ENCODE results near the gene FAM53B. TPM values are rescaled to one million over a fixed set of nuclear protein-coding genes. Genes with fewer than 3 reads are reported as not detected.

FAM53B gene
- total RNA-seq, 1 experiment from 2014 or later = 9.8 TPM

DNA sequence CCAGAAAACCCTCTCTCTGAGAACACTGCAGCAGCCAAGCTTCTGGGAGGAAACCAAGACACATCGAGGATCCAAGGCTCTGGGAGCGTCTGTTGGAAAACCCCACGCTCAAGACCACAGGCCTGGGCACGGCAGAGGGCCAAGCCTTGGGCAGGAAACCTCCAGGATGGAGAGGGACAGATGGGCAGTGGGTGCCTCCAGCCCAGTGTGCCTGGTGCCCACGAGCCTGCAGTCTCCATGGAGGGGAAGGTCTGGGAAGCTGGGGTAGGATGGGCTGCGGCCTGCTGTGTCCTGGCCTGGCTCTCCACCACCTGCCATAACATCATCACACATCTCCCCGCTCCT is 96.1 kb downstream of the FAM53B start:
- no peak overlapping the region for H3K4me3 ChIP-seq
- no peaks in the 10 kb centered on the region for H4K20me1 ChIP-seq (ENCODE audit: insufficient read depth)
- no peaks in the 10 kb centered on the region for H3K9me2 ChIP-seq (ENCODE audit: insufficient read depth)
- BruUV-seq (replicated peaks) = no TSS peak
- CTCF ChIA-PET = interaction anchor here (1.1 kb wide), 1 partner anchor 93 kb away, joined by 3 read pairs; no protein-coding TSS in a partner anchor
- no peaks in the 10 kb centered on the region for H3K27me3 ChIP-seq (ENCODE audit: insufficient read depth, low read depth)
- no peak overlapping the region for H3K4me2 ChIP-seq
- H3K79me2 ChIP-seq (ENCODE audit: low read depth) = no peaks in the 10 kb centered on the region
- no peak for TF ChIP-seq EZH2 (IDR thresholded peaks at IDR 0.05; ENCODE audit: low read depth)
- TF ChIP-seq, protein P1, sequence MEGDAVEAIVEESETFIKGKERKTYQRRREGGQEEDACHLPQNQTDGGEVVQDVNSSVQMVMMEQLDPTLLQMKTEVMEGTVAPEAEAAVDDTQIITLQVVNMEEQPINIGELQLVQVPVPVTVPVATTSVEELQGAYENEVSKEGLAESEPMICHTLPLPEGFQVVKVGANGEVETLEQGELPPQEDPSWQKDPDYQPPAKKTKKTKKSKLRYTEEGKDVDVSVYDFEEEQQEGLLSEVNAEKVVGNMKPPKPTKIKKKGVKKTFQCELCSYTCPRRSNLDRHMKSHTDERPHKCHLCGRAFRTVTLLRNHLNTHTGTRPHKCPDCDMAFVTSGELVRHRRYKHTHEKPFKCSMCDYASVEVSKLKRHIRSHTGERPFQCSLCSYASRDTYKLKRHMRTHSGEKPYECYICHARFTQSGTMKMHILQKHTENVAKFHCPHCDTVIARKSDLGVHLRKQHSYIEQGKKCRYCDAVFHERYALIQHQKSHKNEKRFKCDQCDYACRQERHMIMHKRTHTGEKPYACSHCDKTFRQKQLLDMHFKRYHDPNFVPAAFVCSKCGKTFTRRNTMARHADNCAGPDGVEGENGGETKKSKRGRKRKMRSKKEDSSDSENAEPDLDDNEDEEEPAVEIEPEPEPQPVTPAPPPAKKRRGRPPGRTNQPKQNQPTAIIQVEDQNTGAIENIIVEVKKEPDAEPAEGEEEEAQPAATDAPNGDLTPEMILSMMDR (conservative IDR thresholded peaks at IDR 0.05) = no peak
- no peak for DNase-seq
- H3K27ac ChIP-seq = no peak overlapping the region
- intact Hi-C loops (cut with micrococcal nuclease; ENCODE audit: unreplicated experiment) = loop anchor here (2.0 kb wide), 1 partner anchor 71 kb away; no protein-coding TSS in a partner anchor
- POLR2A ChIA-PET (ENCODE audit: unreplicated experiment) = no interaction called here
- H3K36me3 ChIP-seq (ENCODE audit: low read depth) = no peaks in the 10 kb centered on the region
- no peaks in the 10 kb centered on the region for H3F3A ChIP-seq (ENCODE audit: insufficient read depth, low read depth)
- H2AFZ ChIP-seq = no peak overlapping the region
- H3K9me3 ChIP-seq (ENCODE audit: insufficient read depth, low read depth) = no peaks in the 10 kb centered on the region
- peaks cover 16% of the 10 kb centered on the region for H3K4me1 ChIP-seq (replicated peaks; ENCODE audit: insufficient read depth)

DNA sequence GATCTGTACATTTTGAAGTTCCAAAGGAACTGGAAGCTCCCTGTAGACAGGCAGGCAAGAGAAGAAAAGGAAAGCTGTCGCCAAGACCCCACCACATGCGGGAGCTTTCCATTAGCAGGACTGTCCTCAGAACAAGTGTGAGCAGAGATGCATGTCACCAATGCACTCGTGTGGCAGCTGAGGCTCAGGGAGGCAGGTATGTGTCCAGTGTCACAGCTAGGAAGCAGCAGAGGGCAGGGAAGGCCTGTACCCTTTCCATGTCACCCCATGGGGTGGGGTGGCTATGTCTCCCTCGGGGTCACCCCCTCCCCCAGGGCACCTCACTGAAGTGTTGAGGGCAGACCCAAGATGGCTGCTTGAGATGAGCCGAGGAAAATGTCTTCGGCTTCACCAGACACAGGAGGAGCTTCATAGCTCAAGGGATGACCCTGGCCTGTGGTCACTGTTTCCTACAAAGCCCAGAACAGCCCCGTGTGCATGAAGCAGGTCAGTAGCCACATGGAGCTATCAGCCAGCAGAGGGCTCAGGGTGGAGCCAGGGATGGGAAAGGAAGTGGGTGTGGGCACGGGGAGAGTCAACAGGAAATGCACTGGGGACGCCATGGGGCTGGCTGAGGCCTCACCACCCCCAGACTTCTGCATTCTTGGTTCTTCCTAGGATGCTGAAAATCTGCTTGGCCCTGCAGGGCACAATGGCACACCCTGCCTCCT is 96.6 kb downstream of the FAM53B start:
- H3K27ac ChIP-seq = no peak overlapping the region
- H3K9me2 ChIP-seq (ENCODE audit: insufficient read depth) = no peaks in the 10 kb centered on the region
- intact Hi-C loops (cut with micrococcal nuclease; ENCODE audit: unreplicated experiment) = loop anchor here (2.0 kb wide), 1 partner anchor 71 kb away; no protein-coding TSS in a partner anchor
- H3K36me3 ChIP-seq (ENCODE audit: low read depth) = no peaks in the 10 kb centered on the region
- no peak overlapping the region for H3K4me3 ChIP-seq
- H2AFZ ChIP-seq = no peak overlapping the region
- no peaks in the 10 kb centered on the region for H3K9me3 ChIP-seq (ENCODE audit: insufficient read depth, low read depth)
- ChIA-PET POLR2A (ENCODE audit: unreplicated experiment) (no interaction called here), CTCF (interaction anchor here (1.1 kb wide), 1 partner anchor 94 kb away, joined by 3 read pairs; no protein-coding TSS in a partner anchor)
- H3F3A ChIP-seq (ENCODE audit: insufficient read depth, low read depth) = no peaks in the 10 kb centered on the region
- H3K79me2 ChIP-seq (ENCODE audit: low read depth) = no peaks in the 10 kb centered on the region
- no peak for DNase-seq
- TF ChIP-seq, protein P1 (conservative IDR thresholded peaks at IDR 0.05) = no peak
- TF ChIP-seq EZH2 (IDR thresholded peaks at IDR 0.05; ENCODE audit: low read depth) = no peak
- no TSS peak for BruUV-seq (replicated peaks)
- H4K20me1 ChIP-seq (ENCODE audit: insufficient read depth) = no peaks in the 10 kb centered on the region
- no peaks in the 10 kb centered on the region for H3K27me3 ChIP-seq (ENCODE audit: insufficient read depth, low read depth)
- no peak overlapping the region for H3K4me2 ChIP-seq
- H3K4me1 ChIP-seq (replicated peaks; ENCODE audit: insufficient read depth) = peaks cover 16% of the 10 kb centered on the region

- Histone ChIP-seq H3K36me3 (ENCODE audit: low read depth) (no peaks in the 10 kb centered on the region), H4K20me1 (ENCODE audit: insufficient read depth) (no peaks in the 10 kb centered on the region), H3K4me1 (replicated peaks; ENCODE audit: insufficient read depth) (peaks cover 16% of the 10 kb centered on the region), H3K79me2 (ENCODE audit: low read depth) (no peaks in the 10 kb centered on the region), H3K27ac (no peak overlapping the region), H3K4me2 (peak overlapping the region; percentile 28; the same call in 1 of the 2 replicates), H3K27me3 (ENCODE audit: insufficient read depth, low read depth) (no peaks in the 10 kb centered on the region), H3F3A (ENCODE audit: insufficient read depth, low read depth) (no peaks in the 10 kb centered on the region), H3K9me2 (ENCODE audit: insufficient read depth) (no peaks in the 10 kb centered on the region), H3K9me3 (ENCODE audit: insufficient read depth, low read depth) (no peaks in the 10 kb centered on the region), H3K4me3 (no peak overlapping the region), H2AFZ (no peak overlapping the region)
- POLR2A ChIA-PET (ENCODE audit: unreplicated experiment) = no interaction called here
- DNase-seq = peak; percentile 57 to 66
- no peak for TF ChIP-seq EZH2 (IDR thresholded peaks at IDR 0.05; ENCODE audit: low read depth)
- TF ChIP-seq, protein P1 (conservative IDR thresholded peaks at IDR 0.05) = no peak
- BruUV-seq (replicated peaks) = no TSS peak
- intact Hi-C loops (cut with micrococcal nuclease; ENCODE audit: unreplicated experiment) = no loop called here
- CTCF ChIA-PET = no interaction called here
Observed at GRCh38 chr10:124646483-124647352, 97.5 kb downstream of the FAM53B start.
